PFSK-1 (cell line): ENCODE data around the gene TRAPPC3.

Experiments used
- POLR2AphosphoS5 ChIP-seq: IDR thresholded peaks from 2 replicates; pipeline ENCODE4 v1.6.1; 2012; ENCODE audit warnings: low read depth, mild to moderate bottlenecking, control low read depth, low read length, moderate library complexity
- REST ChIP-seq, 2 experiments: IDR thresholded peaks; 2 replicates each; pipeline versions ENCODE4 v1.6.1 to v1.8.0; 2011 to 2012; ENCODE audit warnings: low read depth in 2 of 2, low read length in 2 of 2, control low read depth in 1 of 2, inconsistent platforms in 1 of 2, mild to moderate bottlenecking in 1 of 2, moderate library complexity in 1 of 2; ENCODE audit not compliant: insufficient read depth in 1 of 2
- SIN3A ChIP-seq: IDR thresholded peaks from 2 replicates; pipeline ENCODE4 v1.6.1; 2012; ENCODE audit warnings: mild to moderate bottlenecking, low read length, moderate library complexity, borderline replicate concordance; ENCODE audit not compliant: insufficient read depth
- TAF1 ChIP-seq: IDR thresholded peaks from 2 replicates; pipeline ENCODE4 v1.6.1; 2012; ENCODE audit warnings: low read length, control low read depth, borderline replicate concordance; ENCODE audit not compliant: insufficient read depth

- TF ChIP-seq POLR2AphosphoS5 (no peak), REST (IDR thresholded peaks at IDR 0.05; ENCODE audit: insufficient read depth in 1 of 2, low read depth in 2 of 2, low read length in 2 of 2) (no peak), SIN3A (no peak), TAF1 (no peak)
Observed at GRCh38 chr1:36159614-36160387, 10.5 kb upstream of the TRAPPC3 start.
